Fibroblast of mammary gland (primary cell): Measurements from ENCODE around the gene TNFAIP3.

Experiments used
- DNase-seq: peaks from one replicate; pipeline ENCODE4 v3.0.0-alpha.2; 2010; ENCODE audit warnings: low read depth
- H3K4me3 ChIP-seq: 2 replicates; pipeline ENCODE4 v1.5.1; 2011; ENCODE audit warnings: low read depth, mild to moderate bottlenecking, low read length, moderate library complexity; ENCODE audit not compliant: control insufficient read depth
- CTCF ChIP-seq: conservative IDR thresholded peaks from 2 replicates; pipeline ENCODE4 v1.5.1; 2011; ENCODE audit warnings: low read depth, low read length, inconsistent platforms; ENCODE audit not compliant: control insufficient read depth, insufficient read depth

The TNFAIP3 gene

DNA sequence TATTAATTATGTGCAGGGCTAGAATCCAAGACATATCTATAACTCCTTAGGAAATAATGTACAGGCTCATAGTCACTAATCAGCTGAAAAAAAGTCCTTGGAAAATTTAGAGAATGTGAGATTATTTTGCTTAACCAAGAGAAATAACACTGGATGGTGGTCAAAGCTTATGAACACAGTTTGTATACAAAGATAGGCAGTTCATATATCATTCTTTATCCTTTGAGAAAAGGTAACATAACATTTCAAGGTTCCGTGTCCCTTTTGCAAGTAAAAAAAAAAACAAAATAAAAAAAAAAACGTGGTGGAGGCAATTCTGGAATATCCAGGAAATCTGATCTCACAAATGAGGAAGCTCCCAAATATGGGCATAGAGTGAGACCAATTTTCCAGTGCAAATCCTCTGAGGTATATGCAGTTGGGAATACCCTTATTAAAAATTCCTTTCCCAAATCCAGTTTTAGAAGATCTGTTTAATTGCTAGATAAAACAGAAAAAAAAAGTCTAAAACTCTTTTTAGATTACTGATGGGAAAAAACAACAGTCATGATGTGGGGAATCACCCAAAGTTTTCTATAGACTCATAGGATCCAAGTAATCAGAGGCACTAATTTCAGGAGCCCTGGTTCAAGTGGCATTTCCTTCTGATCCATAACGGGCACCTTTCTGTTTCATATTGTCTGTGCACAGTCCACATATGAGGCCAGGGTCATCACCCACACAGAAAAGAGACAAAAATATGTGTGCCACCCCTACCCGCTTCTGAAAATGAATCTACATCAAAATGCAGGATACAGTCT lies 17.7 kb upstream of the TNFAIP3 start:
- H3K4me3 ChIP-seq: no peak overlapping the region
- no peak for TF ChIP-seq CTCF
- no peak for DNase-seq

DNA sequence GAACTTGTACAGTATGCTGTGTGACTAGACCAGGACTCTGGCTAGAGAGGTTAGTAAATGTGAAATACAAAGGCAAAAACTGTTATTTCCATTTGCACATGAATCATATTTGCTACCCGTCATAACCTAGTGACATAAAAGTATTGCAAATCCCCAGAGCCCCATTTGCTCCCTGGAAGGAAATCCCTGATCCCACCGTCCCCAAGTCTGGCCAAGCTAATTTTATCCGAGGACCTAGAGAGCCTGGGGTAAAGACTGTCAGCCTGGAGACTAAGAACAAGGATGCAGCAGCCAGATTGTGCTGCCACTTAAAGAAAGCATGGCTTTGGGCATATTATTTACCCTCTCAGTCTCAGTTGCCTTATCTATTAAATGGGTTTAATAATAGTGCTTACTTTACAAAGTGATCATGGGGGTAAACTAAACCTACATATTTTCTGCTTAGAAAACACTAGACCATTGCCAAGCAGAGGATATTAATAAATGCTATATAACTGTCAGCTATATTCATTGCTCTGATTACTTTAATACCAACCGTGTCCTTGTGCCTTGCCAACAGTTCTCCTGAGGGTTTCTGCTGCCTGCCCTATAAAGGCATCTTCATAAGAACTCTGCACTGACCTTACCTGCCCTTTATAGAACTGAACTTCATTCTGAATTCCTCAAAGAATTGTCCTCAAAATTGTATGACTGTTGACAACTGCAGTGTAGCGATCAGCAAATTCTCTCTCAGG lies 16.9 kb upstream of the TNFAIP3 start:
- no peak overlapping the region for H3K4me3 ChIP-seq
- no peak for TF ChIP-seq CTCF
- DNase-seq: no peak

DNA sequence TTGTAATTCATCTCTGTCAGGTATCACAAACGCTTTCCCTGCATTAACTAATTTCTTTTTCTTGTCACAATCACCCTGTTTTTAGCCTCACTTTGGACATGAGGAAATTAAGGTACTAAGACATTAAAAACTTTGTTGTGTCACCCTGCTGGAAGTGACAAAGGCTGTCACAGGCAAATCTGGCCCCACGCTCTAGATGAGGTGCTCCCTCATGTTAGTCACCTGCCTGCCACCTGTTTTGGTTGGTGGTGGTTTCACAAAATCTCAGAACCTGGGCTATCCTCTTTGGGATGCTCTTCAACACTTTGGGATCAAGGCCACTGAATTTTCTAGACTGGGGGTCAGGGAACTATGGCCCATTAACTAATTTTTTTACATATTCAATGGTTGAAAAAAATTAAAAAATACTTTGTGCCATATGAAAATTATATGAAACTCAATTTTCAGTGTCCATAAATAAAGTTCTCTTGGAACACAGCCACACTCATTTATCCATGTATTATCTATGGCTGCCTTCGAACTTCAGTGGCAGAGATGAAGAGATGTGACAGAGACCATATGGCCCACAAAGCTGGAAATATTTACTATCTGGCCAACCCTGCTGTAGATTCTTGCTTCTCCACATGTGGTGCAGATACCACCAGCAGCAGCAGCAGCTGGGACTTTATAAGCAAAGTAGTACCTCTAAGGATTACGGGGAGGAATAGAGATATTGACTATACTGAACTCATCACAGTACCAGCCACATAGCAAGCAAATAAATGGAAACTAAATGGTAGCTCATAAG lies 16.1 kb upstream of the TNFAIP3 start:
- no peak for DNase-seq
- TF ChIP-seq CTCF: no peak
- H3K4me3 ChIP-seq: no peak overlapping the region

DNA sequence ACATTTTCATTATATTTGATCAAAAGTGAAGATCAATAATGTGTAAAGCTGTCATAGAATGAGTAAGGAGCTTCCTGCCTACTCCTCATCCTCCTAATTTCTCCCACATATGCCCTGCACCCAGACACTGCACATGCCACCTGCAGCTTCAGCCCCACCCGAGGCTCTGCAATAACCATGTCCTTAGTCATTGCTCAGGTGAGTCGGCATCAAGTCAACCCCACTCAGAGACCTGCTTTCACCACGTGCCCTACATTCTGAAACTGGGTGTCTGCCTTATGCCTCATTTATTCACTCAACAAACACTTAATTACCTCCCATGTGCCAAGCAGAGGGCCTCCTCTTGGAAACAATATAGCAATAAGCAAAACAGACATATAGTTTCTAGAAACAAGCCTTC lies 15.4 kb upstream of the TNFAIP3 start:
- DNase-seq: no peak
- TF ChIP-seq CTCF: no peak

GRCh38 chr6:137852346-137852745 lies 14.7 kb upstream of the TNFAIP3 start:
- no peak overlapping the region for H3K4me3 ChIP-seq
- peak; percentile 84 for DNase-seq
- no peak for TF ChIP-seq CTCF

More for the DNA sequence above, 15.4 kb upstream of the TNFAIP3 start:
- H3K4me3 ChIP-seq: no peak overlapping the region

DNA sequence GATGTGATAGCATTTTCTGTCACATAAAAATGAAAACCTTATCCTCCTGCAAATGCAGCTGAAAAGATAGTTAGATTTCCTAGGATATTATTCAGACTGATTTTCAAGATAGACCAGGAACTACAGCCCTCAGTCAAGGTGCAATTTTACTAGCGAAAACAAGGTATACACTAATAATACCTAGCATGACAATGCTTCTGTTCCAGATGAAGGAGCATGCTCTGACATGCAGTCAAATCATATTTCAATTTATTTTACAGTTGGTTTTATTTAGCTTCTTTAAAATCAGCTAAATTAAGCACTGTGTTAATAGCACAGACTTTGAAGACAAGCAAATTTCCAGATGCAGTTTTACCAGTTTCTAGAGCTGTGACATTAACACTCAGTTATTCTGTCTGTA lies 14.2 kb upstream of the TNFAIP3 start:
- TF ChIP-seq CTCF: no peak
- no peak for DNase-seq
- no peak overlapping the region for H3K4me3 ChIP-seq
